NK-92 (cell line): ENCODE results near the gene TCP11L2.

Experiments used
- DNase-seq: peaks from one replicate; lab custom pipeline; 2025; ENCODE audit not compliant: unreplicated experiment; lab: John Stamatoyannopoulos, UW

The TCP11L2 gene

GRCh38 chr12:106302401-106303201 is at the start of gene TCP11L2:
TSS of gene TCP11L2 (plus strand) at chr12:106302733. CDS start at chr12:106311076, 8,343 bp downstream.
- DNase-seq, result peak; percentile 50

- DNase-seq, result no peak
These were observed 47.8 kb upstream of the TCP11L2 start for GRCh38 chr12:106254724-106255123.

GRCh38 chr12:106255493-106255892 is 47.0 kb upstream of the TCP11L2 start:
- no peak for DNase-seq

- no peak for DNase-seq
These were observed 46.6 kb upstream of the TCP11L2 start for GRCh38 chr12:106255952-106256351.

GRCh38 chr12:106256524-106256923 is 46.0 kb upstream of the TCP11L2 start:
- no peak for DNase-seq

- no peak for DNase-seq
These were observed 44.3 kb upstream of the TCP11L2 start for GRCh38 chr12:106258226-106258625.

- DNase-seq, result no peak
These were observed 43.6 kb upstream of the TCP11L2 start for GRCh38 chr12:106258935-106259334.

- DNase-seq, result no peak
These were observed 37.4 kb upstream of the TCP11L2 start for GRCh38 chr12:106265116-106265515.

- no peak for DNase-seq
These were observed 35.0 kb upstream of the TCP11L2 start for GRCh38 chr12:106267535-106267934.

- DNase-seq, result no peak
These were observed 33.3 kb upstream of the TCP11L2 start for GRCh38 chr12:106269150-106269771.

GRCh38 chr12:106271575-106272505 is 30.7 kb upstream of the TCP11L2 start:
- DNase-seq, result no peak

GRCh38 chr12:106273491-106273890 is 29.0 kb upstream of the TCP11L2 start:
- no peak for DNase-seq

GRCh38 chr12:106274012-106274411 is 28.5 kb upstream of the TCP11L2 start:
- DNase-seq, result no peak

GRCh38 chr12:106274575-106275121 is 27.9 kb upstream of the TCP11L2 start:
- no peak for DNase-seq

GRCh38 chr12:106275458-106275857 is 27.1 kb upstream of the TCP11L2 start:
- DNase-seq, result no peak

GRCh38 chr12:106276032-106276740 is 26.3 kb upstream of the TCP11L2 start:
- no peak for DNase-seq

GRCh38 chr12:106280106-106280505 is 22.4 kb upstream of the TCP11L2 start:
- no peak for DNase-seq

GRCh38 chr12:106281056-106281782 is 21.3 kb upstream of the TCP11L2 start:
- no peak for DNase-seq

GRCh38 chr12:106281804-106282203 is 20.7 kb upstream of the TCP11L2 start:
- no peak for DNase-seq
